WTC11 (cell line): ENCODE data around the gene RGS19. TPM values are rescaled to one million over a fixed set of nuclear protein-coding genes. Genes with fewer than 3 reads are reported as not detected.

Source experiments
- ATAC-seq: fragments of 200-7000 bp; cut with Tn5 transposase; 2 replicates; pipeline ENCODE4 v1.10.0; 2021; ENCODE audit warnings: mild to moderate bottlenecking, moderate library complexity
- CTCF ChIA-PET: fragments of 300-600 bp; sonication (Branson Sonifier 250); formaldehyde crosslinking; loops from one replicate; lab custom pipeline; 2021; ENCODE audit warnings: antibody characterized with exemption; lab: Charles Lee
- POLR2A ChIA-PET: fragments of 350-600 bp; sonication (Branson Sonifier 250); formaldehyde crosslinking; loops from one replicate; lab custom pipeline; 2021; ENCODE audit warnings: antibody characterized with exemption; lab: Charles Lee
- DNase-seq: peaks from one replicate; pipeline ENCODE4 v3.0.0; 2021; ENCODE audit warnings: low spot score
- H3K27ac Mint-ChIP-seq: 2 replicates; pipeline ENCODE4 v1.8.0; 2021; ENCODE audit warnings: mixed read lengths
- H3K27me3 Mint-ChIP-seq: 2 replicates; pipeline ENCODE4 v1.8.0; 2021; ENCODE audit warnings: low read depth, mild to moderate bottlenecking, moderate library complexity, mixed read lengths
- H3K36me3 Mint-ChIP-seq: 2 replicates; pipeline ENCODE4 v1.8.0; 2021; ENCODE audit warnings: mixed read lengths
- H3K4me1 Mint-ChIP-seq: 2 replicates; pipeline ENCODE4 v1.8.0; 2022; ENCODE audit warnings: mixed read lengths
- H3K4me3 Mint-ChIP-seq: 2 replicates; pipeline ENCODE4 v1.8.0; 2021; ENCODE audit warnings: mild to moderate bottlenecking, moderate library complexity, mixed read lengths
- H3K9me3 Mint-ChIP-seq: 2 replicates; pipeline ENCODE4 v1.8.0; 2021; ENCODE audit warnings: mixed read lengths
- ESRRA ChIP-seq: sonication (generic); formaldehyde crosslinking; IDR thresholded peaks from 2 replicates; pipeline ENCODE4 v1.8.1; 2022; ENCODE audit warnings: mild to moderate bottlenecking, missing genetic modification reagents, borderline replicate concordance
- ETV6 ChIP-seq: sonication (generic); formaldehyde crosslinking; IDR thresholded peaks from 2 replicates; pipeline ENCODE4 v1.8.1; 2022; ENCODE audit warnings: mild to moderate bottlenecking, missing genetic modification reagents
- FOXP1 ChIP-seq: sonication (generic); formaldehyde crosslinking; IDR thresholded peaks from 2 replicates; pipeline ENCODE4 v1.8.0; 2022; ENCODE audit warnings: missing genetic modification reagents, mild to moderate bottlenecking, moderate library complexity, borderline replicate concordance
- HMGA2 ChIP-seq: fragments of 250-450 bp; sonication (Bioruptor Pico); IDR thresholded peaks from 2 replicates; pipeline ENCODE4 v1.4.0; 2021; ENCODE audit warnings: mild to moderate bottlenecking, moderate library complexity
- MYBL2 ChIP-seq: sonication (generic); formaldehyde crosslinking; IDR thresholded peaks from 2 replicates; pipeline ENCODE4 v1.8.1; 2023; ENCODE audit warnings: mild to moderate bottlenecking, moderate library complexity, missing genetic modification reagents
- NFATC4 ChIP-seq: fragments of 250-450 bp; sonication (Bioruptor Pico); IDR thresholded peaks from 2 replicates; pipeline ENCODE4 v1.9.0; 2021; ENCODE audit warnings: mild to moderate bottlenecking
- NFYB ChIP-seq: sonication (generic); formaldehyde crosslinking; conservative IDR thresholded peaks from 2 replicates; pipeline ENCODE4 v1.8.0; 2022; ENCODE audit warnings: low read depth, missing genetic modification reagents
- NR2C2 ChIP-seq: sonication (generic); formaldehyde crosslinking; IDR thresholded peaks from 2 replicates; pipeline ENCODE4 v1.8.0; 2022; ENCODE audit warnings: mild to moderate bottlenecking, missing genetic modification reagents
- PRRX2 ChIP-seq: fragments of 250-450 bp; sonication (Bioruptor Pico); IDR thresholded peaks from 2 replicates; pipeline ENCODE4 v1.8.0; 2021; ENCODE audit warnings: mild to moderate bottlenecking
- ZBTB21 ChIP-seq: sonication (generic); formaldehyde crosslinking; IDR thresholded peaks from 2 replicates; pipeline ENCODE4 v1.8.1; 2023; ENCODE audit warnings: mild to moderate bottlenecking, missing genetic modification reagents, borderline replicate concordance
- ZNF396 ChIP-seq: fragments of 250-450 bp; sonication (Bioruptor Pico); IDR thresholded peaks from 2 replicates; pipeline ENCODE4 v1.8.0; 2021; ENCODE audit warnings: mild to moderate bottlenecking, moderate library complexity, borderline replicate concordance
- total RNA-seq: library from RNA; stranded (reverse); gene quantifications from 3 replicates; pipeline ENCODE4 v1.2.3, GENCODE V29; 2021
- TF ChIP-seq, protein P1 (sequence below): sonication (generic); formaldehyde crosslinking; IDR thresholded peaks from 2 replicates; pipeline ENCODE4 v1.8.0; 2023; ENCODE audit warnings: mild to moderate bottlenecking, missing genetic modification reagents
- TF ChIP-seq, protein P2 (sequence below): fragments of 250-450 bp; sonication (Bioruptor Pico); IDR thresholded peaks from 2 replicates; pipeline ENCODE4 v1.9.0; 2021; ENCODE audit warnings: mild to moderate bottlenecking, borderline replicate concordance
- TF ChIP-seq, protein P3 (sequence below): sonication (generic); formaldehyde crosslinking; IDR thresholded peaks from 2 replicates; pipeline ENCODE4 v1.8.0; 2022; ENCODE audit warnings: mild to moderate bottlenecking, missing genetic modification reagents
- TF ChIP-seq, protein P4 (sequence below): sonication (generic); formaldehyde crosslinking; IDR thresholded peaks from 2 replicates; pipeline ENCODE4 v1.8.1; 2022; ENCODE audit warnings: low read depth, mild to moderate bottlenecking, moderate library complexity, missing genetic modification reagents, borderline replicate concordance
- TF ChIP-seq, protein P5 (sequence below): fragments of 200-600 bp; IDR thresholded peaks from 2 replicates; pipeline ENCODE4 v1.8.0; 2022; ENCODE audit warnings: antibody characterized with exemption
- TF ChIP-seq, protein P6 (sequence below): sonication (generic); formaldehyde crosslinking; IDR thresholded peaks from 2 replicates; pipeline ENCODE4 v1.8.0; 2023; ENCODE audit warnings: missing genetic modification reagents
- TF ChIP-seq, protein P7 (sequence below): sonication (generic); formaldehyde crosslinking; IDR thresholded peaks from 2 replicates; pipeline ENCODE4 v1.8.1; 2022; ENCODE audit warnings: missing genetic modification reagents, borderline replicate concordance

RGS19 gene
- total RNA-seq, 1 experiment from 2014 or later: 13.8 TPM

DNA sequence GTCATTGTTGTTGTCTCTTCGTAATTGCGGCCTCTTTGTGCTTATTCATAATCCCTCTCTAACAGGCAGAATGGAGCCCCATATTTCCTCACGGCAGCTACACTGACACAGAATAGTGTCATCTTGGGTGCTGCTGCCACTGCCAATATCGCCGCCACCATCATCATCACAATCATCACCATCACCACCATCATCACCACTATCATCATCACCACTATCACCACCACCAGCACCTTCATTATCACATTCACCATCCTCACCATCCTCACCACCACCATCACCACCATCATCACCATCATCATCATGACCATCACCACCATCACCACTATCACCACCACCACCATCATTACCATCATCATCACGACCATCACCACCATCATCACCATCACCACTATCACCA, 17.2 kb upstream of the RGS19 start:
- no peak for DNase-seq
- TF ChIP-seq ZBTB21 (CRISPR knock-in tag) (no peak), ETV6 (no peak)
- TF ChIP-seq, protein P1, sequence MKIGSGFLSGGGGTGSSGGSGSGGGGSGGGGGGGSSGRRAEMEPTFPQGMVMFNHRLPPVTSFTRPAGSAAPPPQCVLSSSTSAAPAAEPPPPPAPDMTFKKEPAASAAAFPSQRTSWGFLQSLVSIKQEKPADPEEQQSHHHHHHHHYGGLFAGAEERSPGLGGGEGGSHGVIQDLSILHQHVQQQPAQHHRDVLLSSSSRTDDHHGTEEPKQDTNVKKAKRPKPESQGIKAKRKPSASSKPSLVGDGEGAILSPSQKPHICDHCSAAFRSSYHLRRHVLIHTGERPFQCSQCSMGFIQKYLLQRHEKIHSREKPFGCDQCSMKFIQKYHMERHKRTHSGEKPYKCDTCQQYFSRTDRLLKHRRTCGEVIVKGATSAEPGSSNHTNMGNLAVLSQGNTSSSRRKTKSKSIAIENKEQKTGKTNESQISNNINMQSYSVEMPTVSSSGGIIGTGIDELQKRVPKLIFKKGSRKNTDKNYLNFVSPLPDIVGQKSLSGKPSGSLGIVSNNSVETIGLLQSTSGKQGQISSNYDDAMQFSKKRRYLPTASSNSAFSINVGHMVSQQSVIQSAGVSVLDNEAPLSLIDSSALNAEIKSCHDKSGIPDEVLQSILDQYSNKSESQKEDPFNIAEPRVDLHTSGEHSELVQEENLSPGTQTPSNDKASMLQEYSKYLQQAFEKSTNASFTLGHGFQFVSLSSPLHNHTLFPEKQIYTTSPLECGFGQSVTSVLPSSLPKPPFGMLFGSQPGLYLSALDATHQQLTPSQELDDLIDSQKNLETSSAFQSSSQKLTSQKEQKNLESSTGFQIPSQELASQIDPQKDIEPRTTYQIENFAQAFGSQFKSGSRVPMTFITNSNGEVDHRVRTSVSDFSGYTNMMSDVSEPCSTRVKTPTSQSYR (CRISPR knock-in tag): no peak
- TF ChIP-seq, protein P2, sequence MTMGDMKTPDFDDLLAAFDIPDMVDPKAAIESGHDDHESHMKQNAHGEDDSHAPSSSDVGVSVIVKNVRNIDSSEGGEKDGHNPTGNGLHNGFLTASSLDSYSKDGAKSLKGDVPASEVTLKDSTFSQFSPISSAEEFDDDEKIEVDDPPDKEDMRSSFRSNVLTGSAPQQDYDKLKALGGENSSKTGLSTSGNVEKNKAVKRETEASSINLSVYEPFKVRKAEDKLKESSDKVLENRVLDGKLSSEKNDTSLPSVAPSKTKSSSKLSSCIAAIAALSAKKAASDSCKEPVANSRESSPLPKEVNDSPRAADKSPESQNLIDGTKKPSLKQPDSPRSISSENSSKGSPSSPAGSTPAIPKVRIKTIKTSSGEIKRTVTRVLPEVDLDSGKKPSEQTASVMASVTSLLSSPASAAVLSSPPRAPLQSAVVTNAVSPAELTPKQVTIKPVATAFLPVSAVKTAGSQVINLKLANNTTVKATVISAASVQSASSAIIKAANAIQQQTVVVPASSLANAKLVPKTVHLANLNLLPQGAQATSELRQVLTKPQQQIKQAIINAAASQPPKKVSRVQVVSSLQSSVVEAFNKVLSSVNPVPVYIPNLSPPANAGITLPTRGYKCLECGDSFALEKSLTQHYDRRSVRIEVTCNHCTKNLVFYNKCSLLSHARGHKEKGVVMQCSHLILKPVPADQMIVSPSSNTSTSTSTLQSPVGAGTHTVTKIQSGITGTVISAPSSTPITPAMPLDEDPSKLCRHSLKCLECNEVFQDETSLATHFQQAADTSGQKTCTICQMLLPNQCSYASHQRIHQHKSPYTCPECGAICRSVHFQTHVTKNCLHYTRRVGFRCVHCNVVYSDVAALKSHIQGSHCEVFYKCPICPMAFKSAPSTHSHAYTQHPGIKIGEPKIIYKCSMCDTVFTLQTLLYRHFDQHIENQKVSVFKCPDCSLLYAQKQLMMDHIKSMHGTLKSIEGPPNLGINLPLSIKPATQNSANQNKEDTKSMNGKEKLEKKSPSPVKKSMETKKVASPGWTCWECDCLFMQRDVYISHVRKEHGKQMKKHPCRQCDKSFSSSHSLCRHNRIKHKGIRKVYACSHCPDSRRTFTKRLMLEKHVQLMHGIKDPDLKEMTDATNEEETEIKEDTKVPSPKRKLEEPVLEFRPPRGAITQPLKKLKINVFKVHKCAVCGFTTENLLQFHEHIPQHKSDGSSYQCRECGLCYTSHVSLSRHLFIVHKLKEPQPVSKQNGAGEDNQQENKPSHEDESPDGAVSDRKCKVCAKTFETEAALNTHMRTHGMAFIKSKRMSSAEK (CRISPR knock-in tag): no peak
- TF ChIP-seq, protein P3, sequence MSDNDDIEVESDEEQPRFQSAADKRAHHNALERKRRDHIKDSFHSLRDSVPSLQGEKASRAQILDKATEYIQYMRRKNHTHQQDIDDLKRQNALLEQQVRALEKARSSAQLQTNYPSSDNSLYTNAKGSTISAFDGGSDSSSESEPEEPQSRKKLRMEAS (CRISPR knock-in tag): no peak
- TF ChIP-seq, protein P4, sequence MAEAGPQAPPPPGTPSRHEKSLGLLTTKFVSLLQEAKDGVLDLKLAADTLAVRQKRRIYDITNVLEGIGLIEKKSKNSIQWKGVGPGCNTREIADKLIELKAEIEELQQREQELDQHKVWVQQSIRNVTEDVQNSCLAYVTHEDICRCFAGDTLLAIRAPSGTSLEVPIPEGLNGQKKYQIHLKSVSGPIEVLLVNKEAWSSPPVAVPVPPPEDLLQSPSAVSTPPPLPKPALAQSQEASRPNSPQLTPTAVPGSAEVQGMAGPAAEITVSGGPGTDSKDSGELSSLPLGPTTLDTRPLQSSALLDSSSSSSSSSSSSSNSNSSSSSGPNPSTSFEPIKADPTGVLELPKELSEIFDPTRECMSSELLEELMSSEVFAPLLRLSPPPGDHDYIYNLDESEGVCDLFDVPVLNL (CRISPR knock-in tag): no peak
- peaks cover 6% of the 10 kb centered on the region for H3K36me3 Mint-ChIP-seq
- H3K4me1 Mint-ChIP-seq: peaks cover 7% of the 10 kb centered on the region
- ChIA-PET POLR2A (no interaction called here), CTCF (no interaction called here)
- no peak overlapping the region for H3K4me3 Mint-ChIP-seq
- H3K27me3 Mint-ChIP-seq: peaks cover 12% of the 10 kb centered on the region
- H3K27ac Mint-ChIP-seq: no peak overlapping the region
- peaks cover 13% of the 10 kb centered on the region for H3K9me3 Mint-ChIP-seq
- ATAC-seq: no peak

DNA sequence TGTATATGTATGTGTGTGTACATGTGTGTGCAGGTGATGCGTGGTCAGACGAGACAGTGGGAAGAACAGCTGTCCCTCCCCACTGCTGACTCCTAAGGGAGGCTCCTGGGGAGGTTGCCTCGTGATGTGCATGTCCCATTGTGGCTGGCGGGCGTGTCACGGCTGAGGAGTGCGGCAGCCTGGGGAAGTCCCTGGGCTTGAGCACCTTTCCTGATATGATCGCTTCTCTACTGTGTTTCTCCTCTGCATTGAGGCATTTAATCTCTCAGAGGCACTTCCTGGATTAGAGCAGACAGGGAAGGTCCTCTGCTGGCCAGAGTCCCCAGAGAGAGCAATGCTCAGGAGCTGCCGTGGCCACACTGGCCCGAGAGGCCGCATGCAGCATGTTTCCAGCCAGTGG, 16.6 kb upstream of the RGS19 start:
- H3K4me1 Mint-ChIP-seq: peaks cover 7% of the 10 kb centered on the region
- TF ChIP-seq NFATC4 (CRISPR knock-in tag) (no peak), ESRRA (CRISPR knock-in tag) (no peak), PRRX2 (no peak), NR2C2 (CRISPR knock-in tag) (no peak), FOXP1 (CRISPR knock-in tag) (no peak), ZNF396 (CRISPR knock-in tag) (no peak), NFYB (CRISPR knock-in tag) (no peak), MYBL2 (no peak), HMGA2 (CRISPR knock-in tag) (no peak)
- TF ChIP-seq, protein P5, sequence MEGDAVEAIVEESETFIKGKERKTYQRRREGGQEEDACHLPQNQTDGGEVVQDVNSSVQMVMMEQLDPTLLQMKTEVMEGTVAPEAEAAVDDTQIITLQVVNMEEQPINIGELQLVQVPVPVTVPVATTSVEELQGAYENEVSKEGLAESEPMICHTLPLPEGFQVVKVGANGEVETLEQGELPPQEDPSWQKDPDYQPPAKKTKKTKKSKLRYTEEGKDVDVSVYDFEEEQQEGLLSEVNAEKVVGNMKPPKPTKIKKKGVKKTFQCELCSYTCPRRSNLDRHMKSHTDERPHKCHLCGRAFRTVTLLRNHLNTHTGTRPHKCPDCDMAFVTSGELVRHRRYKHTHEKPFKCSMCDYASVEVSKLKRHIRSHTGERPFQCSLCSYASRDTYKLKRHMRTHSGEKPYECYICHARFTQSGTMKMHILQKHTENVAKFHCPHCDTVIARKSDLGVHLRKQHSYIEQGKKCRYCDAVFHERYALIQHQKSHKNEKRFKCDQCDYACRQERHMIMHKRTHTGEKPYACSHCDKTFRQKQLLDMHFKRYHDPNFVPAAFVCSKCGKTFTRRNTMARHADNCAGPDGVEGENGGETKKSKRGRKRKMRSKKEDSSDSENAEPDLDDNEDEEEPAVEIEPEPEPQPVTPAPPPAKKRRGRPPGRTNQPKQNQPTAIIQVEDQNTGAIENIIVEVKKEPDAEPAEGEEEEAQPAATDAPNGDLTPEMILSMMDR: no peak
- TF ChIP-seq, protein P6, sequence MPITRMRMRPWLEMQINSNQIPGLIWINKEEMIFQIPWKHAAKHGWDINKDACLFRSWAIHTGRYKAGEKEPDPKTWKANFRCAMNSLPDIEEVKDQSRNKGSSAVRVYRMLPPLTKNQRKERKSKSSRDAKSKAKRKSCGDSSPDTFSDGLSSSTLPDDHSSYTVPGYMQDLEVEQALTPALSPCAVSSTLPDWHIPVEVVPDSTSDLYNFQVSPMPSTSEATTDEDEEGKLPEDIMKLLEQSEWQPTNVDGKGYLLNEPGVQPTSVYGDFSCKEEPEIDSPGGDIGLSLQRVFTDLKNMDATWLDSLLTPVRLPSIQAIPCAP (CRISPR knock-in tag): no peak
- TF ChIP-seq, protein P7, sequence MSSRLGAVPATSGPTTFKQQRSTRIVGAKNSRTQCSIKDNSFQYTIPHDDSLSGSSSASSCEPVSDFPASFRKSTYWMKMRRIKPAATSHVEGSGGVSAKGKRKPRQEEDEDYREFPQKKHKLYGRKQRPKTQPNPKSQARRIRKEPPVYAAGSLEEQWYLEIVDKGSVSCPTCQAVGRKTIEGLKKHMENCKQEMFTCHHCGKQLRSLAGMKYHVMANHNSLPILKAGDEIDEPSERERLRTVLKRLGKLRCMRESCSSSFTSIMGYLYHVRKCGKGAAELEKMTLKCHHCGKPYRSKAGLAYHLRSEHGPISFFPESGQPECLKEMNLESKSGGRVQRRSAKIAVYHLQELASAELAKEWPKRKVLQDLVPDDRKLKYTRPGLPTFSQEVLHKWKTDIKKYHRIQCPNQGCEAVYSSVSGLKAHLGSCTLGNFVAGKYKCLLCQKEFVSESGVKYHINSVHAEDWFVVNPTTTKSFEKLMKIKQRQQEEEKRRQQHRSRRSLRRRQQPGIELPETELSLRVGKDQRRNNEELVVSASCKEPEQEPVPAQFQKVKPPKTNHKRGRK (CRISPR knock-in tag): no peak
- H3K9me3 Mint-ChIP-seq: peaks cover 13% of the 10 kb centered on the region
- 0 out of 2 replicates have a peak, but pooled peaks cover 6% of the 10 kb centered on the region for H3K27me3 Mint-ChIP-seq
- ChIA-PET POLR2A (no interaction called here), CTCF (no interaction called here)
- H3K27ac Mint-ChIP-seq: no peak overlapping the region
- DNase-seq (no peak), ATAC-seq (no peak)
- peaks cover 6% of the 10 kb centered on the region for H3K36me3 Mint-ChIP-seq
- no peak overlapping the region for H3K4me3 Mint-ChIP-seq
